ENCODE data around the gene ADCK2.

DNA sequence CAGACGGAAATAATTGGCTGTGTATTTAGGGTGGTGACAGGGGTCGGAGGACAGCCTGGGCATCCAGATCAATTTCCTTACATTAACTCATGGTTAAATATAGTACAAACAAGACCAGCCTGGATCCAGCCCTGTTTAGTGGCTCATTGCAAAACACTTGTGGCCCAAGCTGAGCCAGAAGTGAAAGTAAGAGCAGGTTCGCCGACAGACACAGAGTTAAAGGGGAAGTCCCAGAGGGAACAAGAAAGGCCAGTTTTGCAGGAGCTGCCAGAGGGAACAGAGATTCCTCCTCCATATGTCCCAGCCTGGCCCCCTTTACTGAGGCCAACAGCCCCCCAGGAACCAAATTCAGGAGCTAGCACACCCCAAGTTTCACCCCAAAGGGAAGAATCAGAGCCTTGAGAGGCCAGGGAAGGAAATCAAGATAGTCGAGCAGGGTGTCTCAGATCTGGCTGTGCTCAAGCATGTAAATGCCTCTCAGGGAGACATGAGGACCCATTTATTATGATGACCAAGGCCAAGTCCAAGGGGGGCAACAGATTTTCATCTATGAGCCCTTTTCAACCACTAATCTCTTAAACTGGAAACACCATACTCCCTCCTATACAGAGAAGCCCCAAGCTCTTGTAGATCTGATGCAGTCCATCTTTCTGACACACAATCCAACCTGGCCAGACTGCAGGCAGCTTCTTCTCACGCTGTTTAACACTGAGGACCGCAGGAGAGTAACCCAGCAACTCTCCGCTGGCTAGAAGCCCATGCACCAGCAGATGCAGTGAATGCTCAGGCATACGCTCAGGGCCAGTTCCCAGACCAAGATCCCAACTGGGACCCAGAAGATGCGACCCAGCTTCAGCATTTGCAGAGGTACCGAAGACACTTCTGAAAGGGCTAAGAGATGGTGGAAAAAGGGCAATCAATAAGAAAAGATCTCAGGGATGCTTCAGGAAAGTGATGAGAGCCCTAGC, 15.9 kb upstream of the ADCK2 start:
- TF ChIP-seq POLR2AphosphoS5 (IDR thresholded peaks at IDR 0.05; ENCODE audit: low read depth, low read length) (no peak), PAX5 (IDR thresholded peaks at IDR 0.05; ENCODE audit: insufficient read depth, low read length, severe bottlenecking) (no peak)

All from GM12891 (cell line).